ENCODE measurements around the gene ZNF511. TPM values are rescaled to one million over a fixed set of nuclear protein-coding genes. Genes with fewer than 3 reads are reported as not detected.

Gene ZNF511
- total and polyA plus RNA-seq, 4 donors, result 13.7 to 31.8 (median 24.2) TPM

DNA sequence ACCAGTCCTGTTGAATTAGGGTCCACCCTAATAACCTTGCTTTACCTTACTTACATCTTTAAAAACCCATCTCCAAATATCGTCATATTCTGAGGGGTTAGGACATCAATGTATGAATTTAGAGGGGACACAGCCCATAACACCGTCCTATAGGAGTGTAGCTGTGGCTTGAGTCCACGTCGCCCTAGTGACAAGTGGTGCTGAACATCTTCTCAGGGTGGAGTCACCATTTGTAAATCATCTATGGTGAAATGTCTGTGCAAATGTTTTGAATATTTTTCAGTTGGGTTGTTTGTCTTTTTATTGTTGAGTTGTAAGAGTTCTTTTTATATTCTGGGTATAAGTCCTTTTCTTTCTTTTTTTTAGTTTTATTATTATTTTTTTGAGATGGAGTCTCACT lies 33.3 kb downstream of the ZNF511 start:
- WGBS, result 90% methylated on average over 4 of the region's 4 CpGs
- H3K36me3 ChIP-seq (ENCODE audit: control insufficient read depth in 4 of 4, insufficient read depth in 3 of 4, low read depth in 1 of 4, low read length in 3 of 4), result no peaks in the 10 kb centered on the region

DNA sequence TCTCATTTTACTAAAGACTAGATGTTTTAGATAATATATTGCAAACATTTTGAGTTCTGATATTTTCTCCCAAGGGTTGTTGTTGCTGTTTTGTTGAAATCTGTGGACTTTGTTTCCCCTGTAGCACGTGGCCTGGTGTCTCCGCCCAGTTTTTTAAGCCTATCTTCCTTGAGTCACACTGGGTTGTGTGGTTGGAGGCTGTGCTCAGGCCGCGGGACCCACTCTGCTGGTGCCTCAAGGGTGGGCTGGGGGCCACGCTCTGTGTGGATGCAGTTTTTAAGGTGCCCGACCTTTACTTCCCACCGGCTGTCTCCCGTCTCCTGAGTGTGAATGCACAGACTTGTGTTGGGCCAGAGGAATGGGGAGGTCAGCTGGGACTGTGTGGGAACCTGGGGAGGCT lies 34.2 kb downstream of the ZNF511 start:
- no peaks in the 10 kb centered on the region for H3K36me3 ChIP-seq (ENCODE audit: control insufficient read depth in 4 of 4, insufficient read depth in 3 of 4, low read depth in 1 of 4, low read length in 3 of 4)
- WGBS, result 74% methylated on average over 8 of the region's 8 CpGs
- DNase-seq (ENCODE audit: low spot score), result no peak
- no peak overlapping the region for H3K9ac ChIP-seq (ENCODE audit: low read depth in 1 of 2, low read length in 2 of 2)
- TF ChIP-seq, protein P1, sequence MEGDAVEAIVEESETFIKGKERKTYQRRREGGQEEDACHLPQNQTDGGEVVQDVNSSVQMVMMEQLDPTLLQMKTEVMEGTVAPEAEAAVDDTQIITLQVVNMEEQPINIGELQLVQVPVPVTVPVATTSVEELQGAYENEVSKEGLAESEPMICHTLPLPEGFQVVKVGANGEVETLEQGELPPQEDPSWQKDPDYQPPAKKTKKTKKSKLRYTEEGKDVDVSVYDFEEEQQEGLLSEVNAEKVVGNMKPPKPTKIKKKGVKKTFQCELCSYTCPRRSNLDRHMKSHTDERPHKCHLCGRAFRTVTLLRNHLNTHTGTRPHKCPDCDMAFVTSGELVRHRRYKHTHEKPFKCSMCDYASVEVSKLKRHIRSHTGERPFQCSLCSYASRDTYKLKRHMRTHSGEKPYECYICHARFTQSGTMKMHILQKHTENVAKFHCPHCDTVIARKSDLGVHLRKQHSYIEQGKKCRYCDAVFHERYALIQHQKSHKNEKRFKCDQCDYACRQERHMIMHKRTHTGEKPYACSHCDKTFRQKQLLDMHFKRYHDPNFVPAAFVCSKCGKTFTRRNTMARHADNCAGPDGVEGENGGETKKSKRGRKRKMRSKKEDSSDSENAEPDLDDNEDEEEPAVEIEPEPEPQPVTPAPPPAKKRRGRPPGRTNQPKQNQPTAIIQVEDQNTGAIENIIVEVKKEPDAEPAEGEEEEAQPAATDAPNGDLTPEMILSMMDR (IDR thresholded peaks at IDR 0.05; ENCODE audit: low read depth, low read length, missing input control), result no peak
- TF ChIP-seq GABPA (IDR thresholded peaks at IDR 0.05 in 1 of 2, conservative IDR thresholded peaks at IDR 0.05 in 1 of 2) (no peak), FOXA2 (IDR thresholded peaks at IDR 0.05) (no peak), SP1 (IDR thresholded peaks at IDR 0.05) (no peak)
- TF ChIP-seq, protein P2, sequence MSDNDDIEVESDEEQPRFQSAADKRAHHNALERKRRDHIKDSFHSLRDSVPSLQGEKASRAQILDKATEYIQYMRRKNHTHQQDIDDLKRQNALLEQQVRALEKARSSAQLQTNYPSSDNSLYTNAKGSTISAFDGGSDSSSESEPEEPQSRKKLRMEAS (IDR thresholded peaks at IDR 0.05), result no peak
- no peaks in the 10 kb centered on the region for H3K9me3 ChIP-seq (ENCODE audit: control insufficient read depth in 4 of 4, low read length in 3 of 4)
- H3K27ac ChIP-seq (ENCODE audit: low read depth in 1 of 2, low read length in 2 of 2), result no peak overlapping the region
- H3K4me3 ChIP-seq (ENCODE audit: low read depth in 1 of 3, low read length in 3 of 3), result no peak overlapping the region
- H3K27me3 ChIP-seq (ENCODE audit: control insufficient read depth in 4 of 4, insufficient read depth in 4 of 4, low read length in 3 of 4), result peaks cover 0 to 5% (median 2%) of the 10 kb centered on the region in 4 donors
- H3K4me1 ChIP-seq (ENCODE audit: control insufficient read depth in 4 of 4, insufficient read depth in 4 of 4, low read length in 3 of 4), result peaks cover 0 to 15% (median 11%) of the 10 kb centered on the region in 4 donors

More for the DNA sequence above, 33.3 kb downstream of the ZNF511 start:
- TF ChIP-seq FOXA2 (IDR thresholded peaks at IDR 0.05) (no peak), RAD21 (IDR thresholded peaks at IDR 0.05) (no peak), GABPA (IDR thresholded peaks at IDR 0.05 in 1 of 2, conservative IDR thresholded peaks at IDR 0.05 in 1 of 2) (no peak), YY1 (IDR thresholded peaks at IDR 0.05) (no peak), TAF1 (conservative IDR thresholded peaks at IDR 0.05) (no peak), NR2F2 (IDR thresholded peaks at IDR 0.05) (no peak), SP1 (IDR thresholded peaks at IDR 0.05) (no peak), JUND (IDR thresholded peaks at IDR 0.05) (no peak), HNF4G (IDR thresholded peaks at IDR 0.05) (no peak), EGR1 (IDR thresholded peaks at IDR 0.05; ENCODE audit: low read depth in 2 of 2) (no peak), RXRA (IDR thresholded peaks at IDR 0.05) (no peak), FOXA1 (IDR thresholded peaks at IDR 0.05) (no peak), HNF4A (conservative IDR thresholded peaks at IDR 0.05) (no peak)
- TF ChIP-seq, protein P2 (IDR thresholded peaks at IDR 0.05), result no peak
- TF ChIP-seq, protein P3, sequence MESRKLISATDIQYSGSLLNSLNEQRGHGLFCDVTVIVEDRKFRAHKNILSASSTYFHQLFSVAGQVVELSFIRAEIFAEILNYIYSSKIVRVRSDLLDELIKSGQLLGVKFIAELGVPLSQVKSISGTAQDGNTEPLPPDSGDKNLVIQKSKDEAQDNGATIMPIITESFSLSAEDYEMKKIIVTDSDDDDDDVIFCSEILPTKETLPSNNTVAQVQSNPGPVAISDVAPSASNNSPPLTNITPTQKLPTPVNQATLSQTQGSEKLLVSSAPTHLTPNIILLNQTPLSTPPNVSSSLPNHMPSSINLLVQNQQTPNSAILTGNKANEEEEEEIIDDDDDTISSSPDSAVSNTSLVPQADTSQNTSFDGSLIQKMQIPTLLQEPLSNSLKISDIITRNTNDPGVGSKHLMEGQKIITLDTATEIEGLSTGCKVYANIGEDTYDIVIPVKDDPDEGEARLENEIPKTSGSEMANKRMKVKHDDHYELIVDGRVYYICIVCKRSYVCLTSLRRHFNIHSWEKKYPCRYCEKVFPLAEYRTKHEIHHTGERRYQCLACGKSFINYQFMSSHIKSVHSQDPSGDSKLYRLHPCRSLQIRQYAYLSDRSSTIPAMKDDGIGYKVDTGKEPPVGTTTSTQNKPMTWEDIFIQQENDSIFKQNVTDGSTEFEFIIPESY (IDR thresholded peaks at IDR 0.05), result no peak
- TF ChIP-seq, protein P4, sequence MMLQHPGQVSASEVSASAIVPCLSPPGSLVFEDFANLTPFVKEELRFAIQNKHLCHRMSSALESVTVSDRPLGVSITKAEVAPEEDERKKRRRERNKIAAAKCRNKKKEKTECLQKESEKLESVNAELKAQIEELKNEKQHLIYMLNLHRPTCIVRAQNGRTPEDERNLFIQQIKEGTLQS (IDR thresholded peaks at IDR 0.05), result no peak
- TF ChIP-seq, protein P5, sequence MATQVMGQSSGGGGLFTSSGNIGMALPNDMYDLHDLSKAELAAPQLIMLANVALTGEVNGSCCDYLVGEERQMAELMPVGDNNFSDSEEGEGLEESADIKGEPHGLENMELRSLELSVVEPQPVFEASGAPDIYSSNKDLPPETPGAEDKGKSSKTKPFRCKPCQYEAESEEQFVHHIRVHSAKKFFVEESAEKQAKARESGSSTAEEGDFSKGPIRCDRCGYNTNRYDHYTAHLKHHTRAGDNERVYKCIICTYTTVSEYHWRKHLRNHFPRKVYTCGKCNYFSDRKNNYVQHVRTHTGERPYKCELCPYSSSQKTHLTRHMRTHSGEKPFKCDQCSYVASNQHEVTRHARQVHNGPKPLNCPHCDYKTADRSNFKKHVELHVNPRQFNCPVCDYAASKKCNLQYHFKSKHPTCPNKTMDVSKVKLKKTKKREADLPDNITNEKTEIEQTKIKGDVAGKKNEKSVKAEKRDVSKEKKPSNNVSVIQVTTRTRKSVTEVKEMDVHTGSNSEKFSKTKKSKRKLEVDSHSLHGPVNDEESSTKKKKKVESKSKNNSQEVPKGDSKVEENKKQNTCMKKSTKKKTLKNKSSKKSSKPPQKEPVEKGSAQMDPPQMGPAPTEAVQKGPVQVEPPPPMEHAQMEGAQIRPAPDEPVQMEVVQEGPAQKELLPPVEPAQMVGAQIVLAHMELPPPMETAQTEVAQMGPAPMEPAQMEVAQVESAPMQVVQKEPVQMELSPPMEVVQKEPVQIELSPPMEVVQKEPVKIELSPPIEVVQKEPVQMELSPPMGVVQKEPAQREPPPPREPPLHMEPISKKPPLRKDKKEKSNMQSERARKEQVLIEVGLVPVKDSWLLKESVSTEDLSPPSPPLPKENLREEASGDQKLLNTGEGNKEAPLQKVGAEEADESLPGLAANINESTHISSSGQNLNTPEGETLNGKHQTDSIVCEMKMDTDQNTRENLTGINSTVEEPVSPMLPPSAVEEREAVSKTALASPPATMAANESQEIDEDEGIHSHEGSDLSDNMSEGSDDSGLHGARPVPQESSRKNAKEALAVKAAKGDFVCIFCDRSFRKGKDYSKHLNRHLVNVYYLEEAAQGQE (IDR thresholded peaks at IDR 0.05), result no peak
- no peak for DNase-seq (ENCODE audit: low spot score)
- Histone ChIP-seq H3K4me3 (ENCODE audit: low read depth in 1 of 3, low read length in 3 of 3) (no peak overlapping the region), H3K4me1 (ENCODE audit: control insufficient read depth in 4 of 4, insufficient read depth in 4 of 4, low read length in 3 of 4) (peaks cover 0 to 8% (median 6%) of the 10 kb centered on the region in 4 donors), H3K9ac (ENCODE audit: low read depth in 1 of 2, low read length in 2 of 2) (no peak overlapping the region), H3K27ac (ENCODE audit: low read depth in 1 of 2, low read length in 2 of 2) (no peak overlapping the region), H3K27me3 (ENCODE audit: control insufficient read depth in 4 of 4, insufficient read depth in 4 of 4, low read length in 3 of 4) (peaks cover 0 to 12% (median 2%) of the 10 kb centered on the region in 4 donors), H3K9me3 (ENCODE audit: control insufficient read depth in 4 of 4, low read length in 3 of 4) (no peaks in the 10 kb centered on the region)
